HEK293 (cell line): ENCODE measurements around the gene KCNB1.

Experiments used
- CTCF ChIA-PET: fragments of 350-600 bp; formaldehyde crosslinking; extraction: SDS; loops from one replicate; lab custom pipeline; 2021; ENCODE audit warnings: antibody characterized with exemption; lab: Yijun Ruan, JAX
- POLR2A ChIA-PET: fragments of 300-600 bp; formaldehyde crosslinking; extraction: SDS; loops from one replicate; lab custom pipeline; 2020; ENCODE audit warnings: antibody characterized with exemption, inconsistent platforms; lab: Yijun Ruan, JAX
- H3K27ac ChIP-seq: fragments of 200-500 bp; sonication (Bioruptor generic); 2 replicates; pipeline ENCODE4 v1.5.1; 2014; ENCODE audit warnings: low read depth, low read length, control low read depth, inconsistent platforms; ENCODE audit errors: extremely low read depth
- H3K36me3 ChIP-seq, 2 experiments: fragments of 200-500 bp in 1 of 2; sonication (Bioruptor generic) in 1 of 2; 1 replicate in 1 of 2; 2 replicates in 1 of 2; pipeline ENCODE4 v1.5.1; 2014 to 2017; ENCODE audit warnings: inconsistent platforms in 2 of 2, low read length in 2 of 2; ENCODE audit not compliant: control insufficient read depth in 2 of 2, insufficient read depth in 1 of 2
- H3K4me1 ChIP-seq: fragments of 200-500 bp; sonication (Bioruptor generic); 2 replicates; pipeline ENCODE4 v1.5.1; 2014; ENCODE audit warnings: mild to moderate bottlenecking, low read length, inconsistent platforms; ENCODE audit not compliant: control insufficient read depth, insufficient read depth
- H3K4me3 ChIP-seq: 2 replicates; pipeline ENCODE4 v1.5.1; 2011; ENCODE audit warnings: low read depth, mild to moderate bottlenecking, control low read depth, low read length, moderate library complexity
- H3K9me3 ChIP-seq: fragments of 200-500 bp; sonication (Bioruptor generic); 2 replicates; pipeline ENCODE4 v1.5.1; 2014; ENCODE audit warnings: low read depth, low read length, inconsistent platforms; ENCODE audit not compliant: control insufficient read depth, insufficient read depth
- GLIS2 ChIP-seq: fragments of 450-650 bp; formaldehyde crosslinking; IDR thresholded peaks from 2 replicates; pipeline ENCODE4 v1.5.1; 2016; ENCODE audit warnings: missing biosample characterization, missing genetic modification characterization
- IKZF3 ChIP-seq: fragments of 450-650 bp; IDR thresholded peaks from 2 replicates; pipeline ENCODE4 v1.5.0; 2018; ENCODE audit warnings: missing biosample characterization, mild to moderate bottlenecking, missing genetic modification characterization, moderate library complexity
- MZF1 ChIP-seq: fragments of 450-650 bp; formaldehyde crosslinking; IDR thresholded peaks from 2 replicates; pipeline ENCODE4 v1.5.1; 2017; ENCODE audit warnings: missing biosample characterization, missing genetic modification characterization, borderline replicate concordance
- SCRT2 ChIP-seq: fragments of 450-650 bp; formaldehyde crosslinking; IDR thresholded peaks from 2 replicates; pipeline ENCODE4 v1.5.1; 2016; ENCODE audit warnings: missing biosample characterization, missing genetic modification characterization
- ZBTB17 ChIP-seq: fragments of 450-650 bp; formaldehyde crosslinking; IDR thresholded peaks from 2 replicates; pipeline ENCODE4 v1.5.1; 2016; ENCODE audit warnings: missing biosample characterization, missing genetic modification characterization
- ZBTB21 ChIP-seq: fragments of 450-650 bp; formaldehyde crosslinking; IDR thresholded peaks from 2 replicates; pipeline ENCODE4 v1.5.1; 2017; ENCODE audit warnings: missing biosample characterization, missing genetic modification characterization
- ZNF335 ChIP-seq: fragments of 450-650 bp; formaldehyde crosslinking; conservative IDR thresholded peaks from 2 replicates; pipeline ENCODE4 v1.5.1; 2016; ENCODE audit warnings: missing biosample characterization, missing genetic modification characterization
- ZNF366 ChIP-seq: fragments of 450-650 bp; formaldehyde crosslinking; conservative IDR thresholded peaks from 2 replicates; pipeline ENCODE4 v1.5.1; 2016; ENCODE audit warnings: missing biosample characterization, missing genetic modification characterization
- ZNF48 ChIP-seq: fragments of 450-650 bp; formaldehyde crosslinking; IDR thresholded peaks from 2 replicates; pipeline ENCODE4 v1.5.1; 2016; ENCODE audit warnings: missing biosample characterization, missing genetic modification characterization
- ZNF560 ChIP-seq: fragments of 450-650 bp; formaldehyde crosslinking; IDR thresholded peaks from 2 replicates; pipeline ENCODE4 v1.5.1; 2017; ENCODE audit warnings: missing biosample characterization, missing genetic modification characterization, borderline replicate concordance
- ZNF629 ChIP-seq: fragments of 450-650 bp; formaldehyde crosslinking; IDR thresholded peaks from 2 replicates; pipeline ENCODE4 v1.5.1; 2017; ENCODE audit warnings: missing biosample characterization, missing genetic modification characterization
- ZNF747 ChIP-seq: fragments of 450-650 bp; formaldehyde crosslinking; IDR thresholded peaks from 2 replicates; pipeline ENCODE4 v1.5.1; 2016; ENCODE audit warnings: missing biosample characterization, missing genetic modification characterization
- ZNF830 ChIP-seq: fragments of 450-650 bp; IDR thresholded peaks from 2 replicates; pipeline ENCODE4 v1.5.0; 2018; ENCODE audit warnings: missing biosample characterization, missing genetic modification characterization, low read depth, mild to moderate bottlenecking, moderate library complexity
- ZNF843 ChIP-seq: fragments of 450-650 bp; formaldehyde crosslinking; IDR thresholded peaks from 2 replicates; pipeline ENCODE4 v1.5.1; 2016; ENCODE audit warnings: missing biosample characterization, missing genetic modification characterization
- TF ChIP-seq, protein P1 (sequence below): fragments of 450-650 bp; formaldehyde crosslinking; IDR thresholded peaks from 2 replicates; pipeline ENCODE4 v1.5.1; 2017; ENCODE audit warnings: missing biosample characterization, mild to moderate bottlenecking, missing genetic modification characterization, moderate library complexity
- TF ChIP-seq, protein P2 (sequence below): fragments of 450-650 bp; formaldehyde crosslinking; IDR thresholded peaks from 2 replicates; pipeline ENCODE4 v1.5.1; 2016; ENCODE audit warnings: missing biosample characterization, missing genetic modification characterization
- TF ChIP-seq, protein P3 (sequence below): fragments of 450-650 bp; formaldehyde crosslinking; IDR thresholded peaks from 2 replicates; pipeline ENCODE4 v1.5.1; 2017; ENCODE audit warnings: missing biosample characterization, missing genetic modification characterization
- TF ChIP-seq, protein P4 (sequence below): fragments of 450-650 bp; IDR thresholded peaks from 2 replicates; pipeline ENCODE4 v1.5.1; 2018; ENCODE audit warnings: missing biosample characterization, missing genetic modification characterization

KCNB1 gene

DNA sequence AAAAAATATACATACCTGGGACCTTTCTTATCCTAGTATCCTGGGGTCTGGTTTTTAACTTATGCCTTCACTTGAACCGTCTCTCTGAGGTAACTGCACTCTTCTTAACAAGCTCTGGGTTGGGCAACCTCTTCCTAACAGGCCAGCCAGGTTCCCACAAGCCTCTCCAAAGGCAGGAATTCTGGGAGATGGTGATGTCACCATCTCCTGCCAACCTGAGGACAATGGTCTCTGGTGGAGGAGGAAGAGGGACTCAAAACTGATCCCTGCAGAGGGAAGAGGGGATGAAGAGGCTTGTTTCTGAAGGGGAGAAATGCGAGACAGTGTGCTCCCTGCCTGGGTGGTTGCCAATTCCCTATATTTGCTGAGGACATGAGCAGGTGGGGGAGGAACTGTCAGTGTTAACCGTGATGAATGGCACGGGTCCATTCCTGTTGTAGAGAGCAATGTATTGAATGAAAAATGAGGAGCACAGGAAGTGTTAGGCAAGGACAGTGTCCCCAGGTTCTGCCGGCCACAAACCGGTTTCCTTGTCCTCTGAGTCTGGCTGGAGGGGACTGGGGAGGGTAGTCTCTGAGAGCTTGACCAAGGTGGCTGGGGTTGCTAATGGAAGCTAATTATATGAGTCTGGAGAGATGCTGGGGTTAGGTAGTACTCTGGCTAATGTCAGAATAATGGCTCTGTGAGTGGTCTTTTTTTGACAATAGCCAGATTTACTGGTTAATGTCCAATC is 95.5 kb downstream of the KCNB1 start (continued):
- TF ChIP-seq, protein P1, sequence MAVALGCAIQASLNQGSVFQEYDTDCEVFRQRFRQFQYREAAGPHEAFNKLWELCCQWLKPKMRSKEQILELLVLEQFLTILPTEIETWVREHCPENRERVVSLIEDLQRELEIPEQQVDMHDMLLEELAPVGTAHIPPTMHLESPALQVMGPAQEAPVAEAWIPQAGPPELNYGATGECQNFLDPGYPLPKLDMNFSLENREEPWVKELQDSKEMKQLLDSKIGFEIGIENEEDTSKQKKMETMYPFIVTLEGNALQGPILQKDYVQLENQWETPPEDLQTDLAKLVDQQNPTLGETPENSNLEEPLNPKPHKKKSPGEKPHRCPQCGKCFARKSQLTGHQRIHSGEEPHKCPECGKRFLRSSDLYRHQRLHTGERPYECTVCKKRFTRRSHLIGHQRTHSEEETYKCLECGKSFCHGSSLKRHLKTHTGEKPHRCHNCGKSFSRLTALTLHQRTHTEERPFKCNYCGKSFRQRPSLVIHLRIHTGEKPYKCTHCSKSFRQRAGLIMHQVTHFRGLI (tag by site-specific recombination), result peak; percentile 65; the same call in 1 of the 2 replicates
- TF ChIP-seq, protein P2, sequence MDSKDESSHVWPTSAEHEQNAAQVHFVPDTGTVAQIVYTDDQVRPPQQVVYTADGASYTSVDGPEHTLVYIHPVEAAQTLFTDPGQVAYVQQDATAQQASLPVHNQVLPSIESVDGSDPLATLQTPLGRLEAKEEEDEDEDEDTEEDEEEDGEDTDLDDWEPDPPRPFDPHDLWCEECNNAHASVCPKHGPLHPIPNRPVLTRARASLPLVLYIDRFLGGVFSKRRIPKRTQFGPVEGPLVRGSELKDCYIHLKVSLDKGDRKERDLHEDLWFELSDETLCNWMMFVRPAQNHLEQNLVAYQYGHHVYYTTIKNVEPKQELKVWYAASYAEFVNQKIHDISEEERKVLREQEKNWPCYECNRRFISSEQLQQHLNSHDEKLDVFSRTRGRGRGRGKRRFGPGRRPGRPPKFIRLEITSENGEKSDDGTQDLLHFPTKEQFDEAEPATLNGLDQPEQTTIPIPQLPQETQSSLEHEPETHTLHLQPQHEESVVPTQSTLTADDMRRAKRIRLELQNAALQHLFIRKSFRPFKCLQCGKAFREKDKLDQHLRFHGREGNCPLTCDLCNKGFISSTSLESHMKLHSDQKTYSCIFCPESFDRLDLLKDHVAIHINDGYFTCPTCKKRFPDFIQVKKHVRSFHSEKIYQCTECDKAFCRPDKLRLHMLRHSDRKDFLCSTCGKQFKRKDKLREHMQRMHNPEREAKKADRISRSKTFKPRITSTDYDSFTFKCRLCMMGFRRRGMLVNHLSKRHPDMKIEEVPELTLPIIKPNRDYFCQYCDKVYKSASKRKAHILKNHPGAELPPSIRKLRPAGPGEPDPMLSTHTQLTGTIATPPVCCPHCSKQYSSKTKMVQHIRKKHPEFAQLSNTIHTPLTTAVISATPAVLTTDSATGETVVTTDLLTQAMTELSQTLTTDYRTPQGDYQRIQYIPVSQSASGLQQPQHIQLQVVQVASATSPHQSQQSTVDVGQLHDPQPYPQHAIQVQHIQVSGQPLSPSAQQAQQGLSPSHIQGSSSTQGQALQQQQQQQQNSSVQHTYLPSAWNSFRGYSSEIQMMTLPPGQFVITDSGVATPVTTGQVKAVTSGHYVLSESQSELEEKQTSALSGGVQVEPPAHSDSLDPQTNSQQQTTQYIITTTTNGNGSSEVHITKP (tag by site-specific recombination), result no peak
- TF ChIP-seq ZNF843 (tag by site-specific recombination) (no peak), ZNF560 (tag by site-specific recombination) (no peak), ZNF830 (tag by site-specific recombination) (no peak), MZF1 (peak; percentile 78; the same call in 1 of the 2 replicates), IKZF3 (tag by site-specific recombination) (peak; percentile 68), ZBTB21 (peak; percentile 63; the same call in 1 of the 2 replicates), SCRT2 (tag by site-specific recombination) (peak; percentile 31; the same call in 1 of the 2 replicates), ZNF366 (tag by site-specific recombination) (peak; percentile 50; the same call in 1 of the 2 replicates), ZBTB17 (tag by site-specific recombination) (0 out of 2 replicates have a peak, but pooled peaks have one; percentile 31), ZNF629 (tag by site-specific recombination) (peak; percentile 61)
- TF ChIP-seq, protein P3, sequence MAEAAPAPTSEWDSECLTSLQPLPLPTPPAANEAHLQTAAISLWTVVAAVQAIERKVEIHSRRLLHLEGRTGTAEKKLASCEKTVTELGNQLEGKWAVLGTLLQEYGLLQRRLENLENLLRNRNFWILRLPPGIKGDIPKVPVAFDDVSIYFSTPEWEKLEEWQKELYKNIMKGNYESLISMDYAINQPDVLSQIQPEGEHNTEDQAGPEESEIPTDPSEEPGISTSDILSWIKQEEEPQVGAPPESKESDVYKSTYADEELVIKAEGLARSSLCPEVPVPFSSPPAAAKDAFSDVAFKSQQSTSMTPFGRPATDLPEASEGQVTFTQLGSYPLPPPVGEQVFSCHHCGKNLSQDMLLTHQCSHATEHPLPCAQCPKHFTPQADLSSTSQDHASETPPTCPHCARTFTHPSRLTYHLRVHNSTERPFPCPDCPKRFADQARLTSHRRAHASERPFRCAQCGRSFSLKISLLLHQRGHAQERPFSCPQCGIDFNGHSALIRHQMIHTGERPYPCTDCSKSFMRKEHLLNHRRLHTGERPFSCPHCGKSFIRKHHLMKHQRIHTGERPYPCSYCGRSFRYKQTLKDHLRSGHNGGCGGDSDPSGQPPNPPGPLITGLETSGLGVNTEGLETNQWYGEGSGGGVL (tag by site-specific recombination), result peak; percentile 79
- TF ChIP-seq, protein P4, sequence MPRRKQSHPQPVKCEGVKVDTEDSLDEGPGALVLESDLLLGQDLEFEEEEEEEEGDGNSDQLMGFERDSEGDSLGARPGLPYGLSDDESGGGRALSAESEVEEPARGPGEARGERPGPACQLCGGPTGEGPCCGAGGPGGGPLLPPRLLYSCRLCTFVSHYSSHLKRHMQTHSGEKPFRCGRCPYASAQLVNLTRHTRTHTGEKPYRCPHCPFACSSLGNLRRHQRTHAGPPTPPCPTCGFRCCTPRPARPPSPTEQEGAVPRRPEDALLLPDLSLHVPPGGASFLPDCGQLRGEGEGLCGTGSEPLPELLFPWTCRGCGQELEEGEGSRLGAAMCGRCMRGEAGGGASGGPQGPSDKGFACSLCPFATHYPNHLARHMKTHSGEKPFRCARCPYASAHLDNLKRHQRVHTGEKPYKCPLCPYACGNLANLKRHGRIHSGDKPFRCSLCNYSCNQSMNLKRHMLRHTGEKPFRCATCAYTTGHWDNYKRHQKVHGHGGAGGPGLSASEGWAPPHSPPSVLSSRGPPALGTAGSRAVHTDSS (tag by site-specific recombination), result peak; percentile 74

DNA sequence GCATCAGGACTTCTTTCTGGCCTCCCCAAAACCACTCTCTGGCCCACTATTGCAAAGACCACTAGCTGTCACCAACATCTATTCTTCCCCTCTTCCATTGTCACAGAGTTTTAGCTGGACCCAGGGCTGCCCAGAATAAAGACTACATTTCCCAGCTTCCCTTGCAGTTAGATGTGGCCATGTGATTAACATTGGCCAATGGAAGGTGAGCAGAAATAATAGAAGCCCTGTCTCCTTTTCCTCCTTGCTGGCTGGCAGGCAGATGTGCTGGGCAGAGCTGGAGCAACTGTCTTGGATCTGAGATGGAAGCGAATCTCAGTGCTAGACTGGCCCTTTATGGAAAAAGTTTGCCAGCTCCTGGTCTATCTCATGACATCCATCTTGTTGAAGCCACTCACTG is 97.0 kb downstream of the KCNB1 start:
- H3K9me3 ChIP-seq, result no peaks in the 10 kb centered on the region
- CTCF ChIA-PET, result interaction anchor here (0.5 to 3.6 kb wide), 22 partner anchors 10 to 1153 kb away, joined by 3 to 21 read pairs (median 7); no protein-coding TSS in a partner anchor
- POLR2A ChIA-PET, result no interaction called here
- TF ChIP-seq ZBTB17 (tag by site-specific recombination) (peak; percentile 82), ZNF747 (tag by site-specific recombination) (no peak), GLIS2 (tag by site-specific recombination) (no peak), ZNF335 (tag by site-specific recombination) (peak; percentile 52), ZNF48 (tag by site-specific recombination) (no peak)
- no peaks in the 10 kb centered on the region for H3K36me3 ChIP-seq
- H3K27ac ChIP-seq, result no peak overlapping the region
- H3K4me3 ChIP-seq, result no peak overlapping the region
- 0 out of 2 replicates have a peak, but pooled peaks cover 3% of the 10 kb centered on the region for H3K4me1 ChIP-seq
